Neutrophil (primary cell): ENCODE measurements around the gene ROBO2.

ENCODE experiments used
- H3K27ac ChIP-seq: fragments of 200-600 bp; sonication (generic); 2 replicates; pipeline ENCODE4 v1.5.1; 2016; ENCODE audit warnings: mild to moderate bottlenecking, moderate library complexity
- H3K27me3 ChIP-seq: fragments of 200-600 bp; sonication (generic); 2 replicates; pipeline ENCODE4 v1.6.0; 2016; ENCODE audit warnings: mild to moderate bottlenecking
- H3K36me3 ChIP-seq: fragments of 200-600 bp; sonication (generic); 2 replicates; pipeline ENCODE4 v1.5.1; 2017
- H3K4me1 ChIP-seq, 2 experiments: fragments of 200-600 bp in 1 of 2; sonication (generic) in 1 of 2; 1 replicate in 1 of 2; 2 replicates in 1 of 2; pipeline versions ENCODE4 v1.5.1 to v1.6.1; 2013 to 2016; ENCODE audit warnings: low read depth in 1 of 2, low read length in 1 of 2, mild to moderate bottlenecking in 1 of 2, moderate library complexity in 1 of 2; ENCODE audit not compliant: control insufficient read depth in 1 of 2, insufficient read depth in 1 of 2
- H3K4me3 ChIP-seq, 2 experiments: fragments of 200-600 bp in 1 of 2; sonication (generic) in 1 of 2; 1 replicate in 1 of 2; 2 replicates in 1 of 2; pipeline ENCODE4 v1.5.1; 2013 to 2016; ENCODE audit warnings: low read depth in 1 of 2, low read length in 1 of 2, mild to moderate bottlenecking in 1 of 2, moderate library complexity in 1 of 2
- H3K9me3 ChIP-seq: fragments of 200-600 bp; sonication (generic); 2 replicates; pipeline ENCODE4 v1.5.1; 2016
- TF ChIP-seq, protein P1 (sequence below): fragments of 200-600 bp; sonication (generic); IDR thresholded peaks from 2 replicates; pipeline ENCODE4 v1.5.1; 2016; ENCODE audit warnings: antibody characterized with exemption

Gene ROBO2

DNA sequence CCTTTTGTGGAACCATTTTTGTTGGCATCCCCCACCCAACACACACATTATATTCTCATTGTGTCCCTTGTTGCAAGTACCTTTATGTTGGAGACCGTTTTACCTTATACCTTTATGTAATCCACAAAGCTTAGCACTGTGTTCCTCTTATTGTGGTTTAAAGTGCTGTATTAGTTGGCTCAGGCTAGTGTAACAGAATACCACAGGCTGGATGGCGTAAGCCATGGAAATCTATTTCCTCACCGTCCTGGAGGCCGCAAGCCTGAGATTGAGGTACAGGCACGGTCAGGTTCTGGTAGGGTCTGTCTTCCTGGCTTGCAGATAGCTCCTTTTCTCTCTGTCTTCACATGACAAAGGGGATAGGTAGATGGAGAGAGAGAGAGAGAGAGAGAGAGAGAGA lies 302.8 kb downstream of the ROBO2 start:
- Histone ChIP-seq H3K4me1 (no peaks in the 10 kb centered on the region), H3K4me3 (no peak overlapping the region), H3K36me3 (no peaks in the 10 kb centered on the region), H3K9me3 (no peaks in the 10 kb centered on the region), H3K27ac (no peak overlapping the region), H3K27me3 (no peaks in the 10 kb centered on the region)
- TF ChIP-seq, protein P1, sequence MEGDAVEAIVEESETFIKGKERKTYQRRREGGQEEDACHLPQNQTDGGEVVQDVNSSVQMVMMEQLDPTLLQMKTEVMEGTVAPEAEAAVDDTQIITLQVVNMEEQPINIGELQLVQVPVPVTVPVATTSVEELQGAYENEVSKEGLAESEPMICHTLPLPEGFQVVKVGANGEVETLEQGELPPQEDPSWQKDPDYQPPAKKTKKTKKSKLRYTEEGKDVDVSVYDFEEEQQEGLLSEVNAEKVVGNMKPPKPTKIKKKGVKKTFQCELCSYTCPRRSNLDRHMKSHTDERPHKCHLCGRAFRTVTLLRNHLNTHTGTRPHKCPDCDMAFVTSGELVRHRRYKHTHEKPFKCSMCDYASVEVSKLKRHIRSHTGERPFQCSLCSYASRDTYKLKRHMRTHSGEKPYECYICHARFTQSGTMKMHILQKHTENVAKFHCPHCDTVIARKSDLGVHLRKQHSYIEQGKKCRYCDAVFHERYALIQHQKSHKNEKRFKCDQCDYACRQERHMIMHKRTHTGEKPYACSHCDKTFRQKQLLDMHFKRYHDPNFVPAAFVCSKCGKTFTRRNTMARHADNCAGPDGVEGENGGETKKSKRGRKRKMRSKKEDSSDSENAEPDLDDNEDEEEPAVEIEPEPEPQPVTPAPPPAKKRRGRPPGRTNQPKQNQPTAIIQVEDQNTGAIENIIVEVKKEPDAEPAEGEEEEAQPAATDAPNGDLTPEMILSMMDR, result no peak

DNA sequence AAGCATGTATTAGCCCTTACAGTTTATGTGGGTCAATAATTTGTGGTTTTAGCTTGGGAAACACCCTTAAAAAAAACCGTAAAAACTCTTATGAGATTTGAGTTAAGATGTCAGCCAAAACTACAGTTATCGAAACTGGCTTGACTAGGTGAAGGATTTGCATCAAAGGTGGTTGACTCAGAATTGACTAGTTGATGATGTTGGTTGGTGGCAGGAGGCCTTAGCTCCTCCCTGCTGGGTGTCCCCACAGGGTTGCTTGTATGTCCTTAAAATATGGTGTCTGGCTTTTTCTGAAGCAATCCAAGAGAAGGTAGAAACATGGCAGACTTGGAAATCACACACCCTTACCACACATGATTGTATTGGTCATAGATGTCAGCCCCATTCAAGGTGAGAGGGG lies 305.1 kb downstream of the ROBO2 start:
- no peaks in the 10 kb centered on the region for H3K27me3 ChIP-seq
- no peaks in the 10 kb centered on the region for H3K36me3 ChIP-seq
- no peak overlapping the region for H3K27ac ChIP-seq
- TF ChIP-seq, protein P1, result no peak
- no peak overlapping the region for H3K4me3 ChIP-seq
- H3K4me1 ChIP-seq, result no peaks in the 10 kb centered on the region
- no peaks in the 10 kb centered on the region for H3K9me3 ChIP-seq

DNA sequence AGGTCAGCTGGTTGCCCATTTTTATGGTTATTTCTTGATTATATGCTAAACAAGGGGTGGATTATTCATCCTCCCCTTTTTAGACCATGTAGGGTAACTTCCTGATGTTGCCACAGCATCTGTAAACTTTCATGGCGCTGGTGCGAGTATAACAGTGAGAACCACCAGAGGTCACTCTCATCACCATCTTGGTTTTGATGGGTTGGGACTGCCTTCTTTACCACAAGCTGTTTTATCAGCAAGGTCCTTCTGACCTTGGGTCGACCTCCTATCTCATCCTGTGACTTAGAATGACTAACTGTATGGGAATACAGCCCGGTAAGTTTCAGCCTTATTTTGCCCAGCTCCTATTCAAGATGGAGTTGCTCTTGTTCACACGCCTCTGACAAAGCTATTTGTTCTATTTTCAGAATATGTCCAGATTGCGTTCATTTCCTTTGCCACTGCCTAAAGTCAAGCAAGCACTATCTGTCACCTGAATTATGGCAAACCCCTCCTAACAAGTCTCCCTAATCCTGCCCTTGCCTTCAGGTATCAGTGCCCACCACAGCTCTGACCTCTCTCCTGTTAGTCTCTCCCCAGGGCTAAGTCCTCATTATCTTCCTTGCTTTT lies 308.5 kb downstream of the ROBO2 start:
- TF ChIP-seq, protein P1, result no peak
- Histone ChIP-seq H3K36me3 (no peaks in the 10 kb centered on the region), H3K4me1 (no peaks in the 10 kb centered on the region), H3K27ac (no peak overlapping the region), H3K9me3 (no peaks in the 10 kb centered on the region), H3K27me3 (no peaks in the 10 kb centered on the region), H3K4me3 (no peak overlapping the region)

DNA sequence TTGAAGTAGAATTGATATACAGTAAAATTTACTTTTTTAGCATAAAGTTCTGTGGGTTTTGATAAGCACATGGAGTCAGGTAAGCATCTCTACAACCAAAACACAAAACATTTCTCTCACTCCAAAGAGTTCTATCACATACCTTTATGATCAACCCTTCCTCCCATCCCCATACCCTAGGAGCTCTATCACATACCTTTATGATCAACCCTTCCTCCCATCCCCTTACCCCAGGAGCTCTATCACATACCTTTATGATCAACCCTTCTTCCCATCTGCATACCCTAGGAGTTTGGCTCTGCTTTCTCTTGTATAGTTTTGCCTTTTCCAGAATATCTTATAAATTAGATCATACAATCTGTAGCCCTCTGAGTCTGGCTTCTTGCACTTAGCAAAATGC lies 315.1 kb downstream of the ROBO2 start:
- Histone ChIP-seq H3K27ac (no peak overlapping the region), H3K4me3 (no peak overlapping the region), H3K27me3 (no peaks in the 10 kb centered on the region), H3K36me3 (no peaks in the 10 kb centered on the region), H3K9me3 (no peaks in the 10 kb centered on the region), H3K4me1 (no peaks in the 10 kb centered on the region)
- TF ChIP-seq, protein P1, result no peak

DNA sequence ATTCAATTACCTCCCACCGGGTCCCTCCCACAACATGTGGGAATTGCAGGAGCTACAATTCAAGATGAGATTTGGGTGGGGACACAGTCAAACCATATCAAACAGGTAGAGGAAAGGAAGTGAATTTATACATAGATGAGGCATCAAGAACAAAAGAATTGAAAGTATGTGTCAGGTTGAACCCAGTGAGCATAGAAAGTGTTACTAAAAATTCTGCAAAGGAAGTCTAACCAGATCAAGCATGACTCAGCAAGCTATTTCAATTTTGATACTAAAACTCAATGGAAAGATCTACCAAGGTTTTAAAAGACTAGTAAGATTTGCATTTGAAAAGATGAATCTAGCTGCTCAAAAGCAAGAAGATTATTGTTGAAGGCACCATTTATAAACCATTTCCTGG lies 323.0 kb downstream of the ROBO2 start:
- TF ChIP-seq, protein P1, result no peak
- Histone ChIP-seq H3K27me3 (no peaks in the 10 kb centered on the region), H3K4me1 (no peaks in the 10 kb centered on the region), H3K27ac (no peak overlapping the region), H3K4me3 (no peak overlapping the region), H3K36me3 (no peaks in the 10 kb centered on the region), H3K9me3 (no peaks in the 10 kb centered on the region)

DNA sequence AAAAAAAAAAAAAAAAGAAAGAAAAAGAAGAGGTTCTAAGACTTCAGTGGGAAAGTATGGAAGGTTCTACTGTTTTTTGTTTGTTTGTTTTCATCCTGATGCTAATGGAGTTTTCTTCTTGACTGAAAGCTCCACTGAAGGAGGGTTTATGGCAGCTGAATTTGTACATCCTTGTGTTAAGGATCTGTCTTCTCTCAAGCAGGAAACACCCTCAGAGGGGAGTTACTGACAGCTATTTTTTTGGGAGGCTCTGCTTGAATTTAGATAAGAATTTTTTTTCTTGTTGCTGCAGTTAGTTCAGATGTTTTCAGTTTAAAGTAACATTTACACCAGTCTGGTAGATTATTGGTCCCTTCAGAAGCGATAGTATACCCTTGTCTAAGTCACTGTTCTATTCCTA lies 325.3 kb downstream of the ROBO2 start:
- TF ChIP-seq, protein P1, result no peak
- no peak overlapping the region for H3K4me3 ChIP-seq
- no peak overlapping the region for H3K27ac ChIP-seq
- H3K9me3 ChIP-seq, result no peaks in the 10 kb centered on the region
- H3K27me3 ChIP-seq, result no peaks in the 10 kb centered on the region
- H3K36me3 ChIP-seq, result no peaks in the 10 kb centered on the region
- no peaks in the 10 kb centered on the region for H3K4me1 ChIP-seq
